ENCODE data around the gene VPS52. TPM values are rescaled to one million over a fixed set of nuclear protein-coding genes. Genes with fewer than 3 reads are reported as not detected.

The VPS52 gene
- total and polyA plus RNA-seq, 9 of the 15 experiments (the other 6 are each of a cell fraction or from before 2014, with no cell fraction given), result 24.4 to 103 (median 40.2) TPM

GRCh38 chr6:33247977-33248642, 23.6 kb downstream of the VPS52 start (continued):
- TF ChIP-seq TAF1 (IDR thresholded peaks at IDR 0.05; ENCODE audit: control insufficient read depth, extremely low read depth, insufficient read depth, low read length, severe bottlenecking) (peak; percentile 21), POLR3G (IDR thresholded peaks at IDR 0.05; ENCODE audit: extremely low read depth, insufficient read length, insufficient replicate concordance) (no peak), GABPB2 (CRISPR knock-in tag; conservative IDR thresholded peaks at IDR 0.05) (no peak), CEBPB (tag; IDR thresholded peaks at IDR 0.05) (no peak), OTX1 (CRISPR knock-in tag; IDR thresholded peaks at IDR 0.05) (no peak), GTF2E2 (tag; IDR thresholded peaks at IDR 0.05) (peak; percentile 35; the same call in 1 of the 2 replicates), MAZ (CRISPR knock-in tag; conservative IDR thresholded peaks at IDR 0.05 in 1 of 2, IDR thresholded peaks at IDR 0.05 in 1 of 2) (peak in 1 of 2 experiments; percentile 87; a peak in 2 of 4 replicates), NCOA1 (IDR thresholded peaks at IDR 0.05; ENCODE audit: low read depth) (peak; percentile 22; the same call in 1 of the 2 replicates), SMC3 (conservative IDR thresholded peaks at IDR 0.05; ENCODE audit: insufficient read depth, low read depth, low read length) (peak; percentile 82), ZKSCAN1 (IDR thresholded peaks at IDR 0.05; ENCODE audit: low read depth, low read length) (0 out of 2 replicates have a peak, but pooled peaks have one; percentile 9), NFE2 (IDR thresholded peaks at IDR 0.05; ENCODE audit: low read depth) (peak; percentile 24; the same call in 1 of the 2 replicates), ZZZ3 (IDR thresholded peaks at IDR 0.05) (no peak), GABPA (tag; conservative IDR thresholded peaks at IDR 0.05; ENCODE audit: low read depth) (no peak), PKNOX1 (IDR thresholded peaks at IDR 0.05) (peak; percentile 8; the same call in 1 of the 2 replicates), ARNT (IDR thresholded peaks at IDR 0.05) (no peak; a peak in 2 of 4 replicates), SMAD2 (IDR thresholded peaks at IDR 0.05; ENCODE audit: low read depth, low read length) (no peak), TBP (optimal IDR thresholded peaks at IDR 0.05; ENCODE audit: low read depth, low read length) (peak; percentile 64), ZNF740 (CRISPR knock-in tag; IDR thresholded peaks at IDR 0.05) (peak; percentile 65; the same call in 1 of the 2 replicates), ZNF740 (tag; IDR thresholded peaks at IDR 0.05) (peak in 1 of 2 experiments; percentile 53; a peak in 1 of 4 replicates), ZFP36 (IDR thresholded peaks at IDR 0.05; ENCODE audit: low read depth, low read length, partially characterized antibody) (no peak), PRPF4 (IDR thresholded peaks at IDR 0.05; ENCODE audit: insufficient read depth, low read depth, low read length, poor library complexity, severe bottlenecking) (no peak), FOXK1 (CRISPR knock-in tag; IDR thresholded peaks at IDR 0.05; ENCODE audit: borderline replicate concordance) (peak; percentile 80; the same call in 1 of the 2 replicates)
- TF ChIP-seq, protein P1, sequence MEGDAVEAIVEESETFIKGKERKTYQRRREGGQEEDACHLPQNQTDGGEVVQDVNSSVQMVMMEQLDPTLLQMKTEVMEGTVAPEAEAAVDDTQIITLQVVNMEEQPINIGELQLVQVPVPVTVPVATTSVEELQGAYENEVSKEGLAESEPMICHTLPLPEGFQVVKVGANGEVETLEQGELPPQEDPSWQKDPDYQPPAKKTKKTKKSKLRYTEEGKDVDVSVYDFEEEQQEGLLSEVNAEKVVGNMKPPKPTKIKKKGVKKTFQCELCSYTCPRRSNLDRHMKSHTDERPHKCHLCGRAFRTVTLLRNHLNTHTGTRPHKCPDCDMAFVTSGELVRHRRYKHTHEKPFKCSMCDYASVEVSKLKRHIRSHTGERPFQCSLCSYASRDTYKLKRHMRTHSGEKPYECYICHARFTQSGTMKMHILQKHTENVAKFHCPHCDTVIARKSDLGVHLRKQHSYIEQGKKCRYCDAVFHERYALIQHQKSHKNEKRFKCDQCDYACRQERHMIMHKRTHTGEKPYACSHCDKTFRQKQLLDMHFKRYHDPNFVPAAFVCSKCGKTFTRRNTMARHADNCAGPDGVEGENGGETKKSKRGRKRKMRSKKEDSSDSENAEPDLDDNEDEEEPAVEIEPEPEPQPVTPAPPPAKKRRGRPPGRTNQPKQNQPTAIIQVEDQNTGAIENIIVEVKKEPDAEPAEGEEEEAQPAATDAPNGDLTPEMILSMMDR (IDR thresholded peaks at IDR 0.05 in 2 of 3, conservative IDR thresholded peaks at IDR 0.05 in 1 of 3; ENCODE audit: insufficient read depth in 2 of 3, low read depth in 1 of 3, low read length in 3 of 3), result peak; percentile 96 to 98 (median 98)
